Measurements from ENCODE around the gene TFPI2.

Gene TFPI2

DNA sequence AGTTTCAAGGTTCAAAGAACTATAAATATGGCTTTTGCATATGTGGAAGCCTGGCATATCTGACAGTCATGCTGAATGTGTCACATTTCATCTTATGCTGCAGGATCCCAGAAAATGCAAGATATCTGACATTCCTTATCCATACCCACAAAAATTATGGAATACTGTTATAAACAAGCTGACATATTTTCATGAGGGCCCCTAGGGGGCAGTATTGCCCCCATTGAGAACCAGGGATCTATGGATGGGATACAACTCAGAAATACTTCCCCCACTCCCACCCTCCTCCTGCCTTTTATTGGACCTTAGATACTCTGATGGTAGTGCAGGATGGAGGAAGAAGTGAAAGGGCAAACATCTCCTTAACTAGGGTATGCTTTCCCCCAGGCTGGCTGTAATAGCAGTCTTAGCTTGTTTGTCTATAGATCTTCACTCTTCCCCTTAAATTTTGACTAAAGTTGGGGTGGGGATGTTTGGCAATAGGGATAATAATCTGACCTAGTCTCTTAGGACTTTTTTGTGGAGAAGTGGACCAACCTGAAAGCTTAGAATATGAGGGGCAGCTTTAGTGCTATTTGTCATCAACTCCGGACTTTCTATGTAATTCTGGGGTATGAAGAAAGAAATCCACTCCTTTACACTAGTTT is 12.3 kb upstream of the TFPI2 start:
- Histone ChIP-seq H3K27me3 (ENCODE audit: low read depth, low read length) (no peaks in the 10 kb centered on the region), H3K9me3 (ENCODE audit: control insufficient read depth in 1 of 2, low read length in 2 of 2) (no peaks in the 10 kb centered on the region), H3K4me1 (ENCODE audit: control insufficient read depth in 1 of 2, insufficient read depth in 2 of 2, low read length in 2 of 2) (no peaks in the 10 kb centered on the region), H3K36me3 (ENCODE audit: control insufficient read depth in 1 of 2, insufficient read depth in 2 of 2, low read length in 2 of 2) (no peaks in the 10 kb centered on the region), H3K4me3 (ENCODE audit: low read depth in 1 of 2, low read length in 2 of 2) (no peak overlapping the region), H3K27ac (ENCODE audit: low read length) (no peak overlapping the region)

GRCh38 chr7:93897680-93898079 is 7.1 kb upstream of the TFPI2 start:
- Histone ChIP-seq H3K27me3 (ENCODE audit: low read depth, low read length) (no peaks in the 10 kb centered on the region), H3K9me3 (ENCODE audit: control insufficient read depth in 1 of 2, low read length in 2 of 2) (no peaks in the 10 kb centered on the region), H3K27ac (ENCODE audit: low read length) (no peak overlapping the region), H3K4me3 (ENCODE audit: low read depth in 1 of 2, low read length in 2 of 2) (no peak overlapping the region), H3K36me3 (ENCODE audit: control insufficient read depth in 1 of 2, insufficient read depth in 2 of 2, low read length in 2 of 2) (no peaks in the 10 kb centered on the region), H3K4me1 (ENCODE audit: control insufficient read depth in 1 of 2, insufficient read depth in 2 of 2, low read length in 2 of 2) (no peaks in the 10 kb centered on the region)

DNA sequence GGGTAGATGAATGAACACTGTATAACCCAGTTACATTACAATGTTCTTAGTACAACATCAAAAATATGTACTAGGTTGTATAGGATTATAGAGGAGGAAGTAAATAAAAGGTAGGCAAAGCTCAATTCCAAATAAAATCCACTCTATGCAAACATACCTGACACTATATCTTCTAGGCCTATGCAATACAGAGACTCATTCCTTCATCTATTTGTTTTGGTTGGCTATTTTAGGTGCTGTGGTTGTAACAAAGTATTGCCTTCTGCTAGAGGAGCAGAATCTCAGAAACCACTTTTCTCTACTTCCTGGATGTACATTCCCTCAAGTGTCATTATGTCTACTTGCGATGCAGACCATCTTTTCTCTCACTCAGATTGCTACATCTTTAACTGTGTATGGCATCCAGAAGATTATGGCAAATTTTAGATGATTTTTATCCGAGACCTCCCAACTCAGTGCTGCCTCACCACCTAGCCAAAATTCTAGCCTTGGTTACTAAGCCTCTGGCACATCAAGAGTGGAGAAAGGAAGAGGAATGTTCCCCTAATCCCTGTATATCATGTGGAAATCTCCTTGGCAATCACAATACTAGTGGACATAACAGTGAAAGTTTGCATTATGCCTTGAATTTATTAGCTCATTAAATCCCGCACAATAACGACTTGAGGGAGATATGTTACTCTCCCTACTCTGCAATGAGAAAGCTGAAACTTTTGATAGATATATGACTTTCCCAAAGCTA is 5.5 kb upstream of the TFPI2 start:
- H3K27me3 ChIP-seq (ENCODE audit: low read depth, low read length): no peaks in the 10 kb centered on the region
- no peaks in the 10 kb centered on the region for H3K9me3 ChIP-seq (ENCODE audit: control insufficient read depth in 1 of 2, low read length in 2 of 2)
- no peak overlapping the region for H3K4me3 ChIP-seq (ENCODE audit: low read depth in 1 of 2, low read length in 2 of 2)
- H3K36me3 ChIP-seq (ENCODE audit: control insufficient read depth in 1 of 2, insufficient read depth in 2 of 2, low read length in 2 of 2): no peaks in the 10 kb centered on the region
- no peaks in the 10 kb centered on the region for H3K4me1 ChIP-seq (ENCODE audit: control insufficient read depth in 1 of 2, insufficient read depth in 2 of 2, low read length in 2 of 2)
- no peak overlapping the region for H3K27ac ChIP-seq (ENCODE audit: low read length)

DNA sequence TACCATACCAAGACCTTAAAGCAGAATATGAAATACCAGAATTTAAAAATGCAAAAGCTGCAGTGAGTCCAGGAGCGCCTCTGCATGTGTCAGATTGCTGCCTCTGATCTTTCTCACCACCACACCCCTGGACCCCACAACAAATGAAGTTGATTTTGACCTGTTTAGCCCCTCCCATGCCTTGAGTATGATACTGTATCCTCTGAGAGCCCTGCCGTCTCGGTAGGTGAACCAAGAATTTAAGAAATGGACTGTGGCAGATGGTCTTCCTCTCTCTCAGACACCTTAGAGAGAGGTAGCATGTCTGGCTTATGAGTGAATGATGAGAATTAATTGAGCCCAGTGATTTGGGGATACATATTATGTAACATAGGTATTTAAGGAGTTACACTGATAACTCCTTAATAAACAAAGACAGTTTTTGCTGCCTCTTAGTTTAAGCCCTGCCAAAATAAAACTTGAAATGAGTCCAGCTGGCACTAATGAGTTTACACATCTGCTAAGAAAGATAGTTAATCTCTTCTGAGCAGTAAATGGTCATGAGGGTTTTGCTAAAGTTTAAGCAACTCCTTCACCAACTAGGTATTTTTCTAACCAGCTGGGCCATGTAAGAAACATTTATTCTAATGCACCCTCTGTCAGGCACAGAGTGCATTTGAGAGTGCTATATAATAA is 4.5 kb upstream of the TFPI2 start:
- no peaks in the 10 kb centered on the region for H3K36me3 ChIP-seq (ENCODE audit: control insufficient read depth in 1 of 2, insufficient read depth in 2 of 2, low read length in 2 of 2)
- no peaks in the 10 kb centered on the region for H3K9me3 ChIP-seq (ENCODE audit: control insufficient read depth in 1 of 2, low read length in 2 of 2)
- H3K4me1 ChIP-seq (ENCODE audit: control insufficient read depth in 1 of 2, insufficient read depth in 2 of 2, low read length in 2 of 2): peaks cover 0 to 8% of the 10 kb centered on the region in 2 donors
- H3K27me3 ChIP-seq (ENCODE audit: low read depth, low read length): peaks cover 3% of the 10 kb centered on the region
- no peak overlapping the region for H3K4me3 ChIP-seq (ENCODE audit: low read depth in 1 of 2, low read length in 2 of 2)
- H3K27ac ChIP-seq (ENCODE audit: low read length): no peak overlapping the region

- Histone ChIP-seq H3K4me3 (ENCODE audit: low read depth in 1 of 2, low read length in 2 of 2) (no peak overlapping the region), H3K9me3 (ENCODE audit: control insufficient read depth in 1 of 2, low read length in 2 of 2) (no peaks in the 10 kb centered on the region), H3K36me3 (ENCODE audit: control insufficient read depth in 1 of 2, insufficient read depth in 2 of 2, low read length in 2 of 2) (no peaks in the 10 kb centered on the region), H3K27ac (ENCODE audit: low read length) (no peak overlapping the region), H3K4me1 (ENCODE audit: control insufficient read depth in 1 of 2, insufficient read depth in 2 of 2, low read length in 2 of 2) (peaks cover 0 to 15% of the 10 kb centered on the region in 2 donors), H3K27me3 (ENCODE audit: low read depth, low read length) (peaks cover 7% of the 10 kb centered on the region)
Observed at GRCh38 chr7:93894426-93894825, 3.9 kb upstream of the TFPI2 start.

DNA sequence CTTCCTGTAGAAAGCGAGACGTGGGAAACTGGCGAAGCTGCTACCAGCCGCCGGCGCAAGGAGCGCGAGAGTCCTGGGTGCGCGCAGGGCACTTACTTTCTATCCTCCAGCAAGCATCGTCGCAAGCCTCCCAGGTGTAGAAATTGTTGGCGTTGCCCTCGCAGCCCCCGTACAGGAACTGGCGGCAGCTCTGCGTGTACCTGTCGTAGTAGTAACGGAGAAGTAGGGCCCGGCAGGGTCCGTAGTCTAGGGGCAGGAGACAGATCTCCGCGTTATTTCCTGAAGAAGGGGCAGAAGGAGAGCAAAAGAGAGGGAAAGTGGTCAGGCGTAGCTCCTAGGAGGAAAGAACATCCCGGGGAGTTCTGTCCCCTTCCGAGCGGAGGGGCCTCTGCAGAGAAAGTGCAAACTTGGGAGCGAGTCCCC is 501 bp downstream of the TFPI2 start:
- Histone ChIP-seq H3K27me3 (ENCODE audit: low read depth, low read length) (peaks cover 7% of the 10 kb centered on the region), H3K9me3 (ENCODE audit: control insufficient read depth in 1 of 2, low read length in 2 of 2) (no peaks in the 10 kb centered on the region), H3K4me3 (ENCODE audit: low read depth in 1 of 2, low read length in 2 of 2) (peak overlapping the region; percentile 71 to 81), H3K4me1 (ENCODE audit: control insufficient read depth in 1 of 2, insufficient read depth in 2 of 2, low read length in 2 of 2) (peaks cover 0 to 15% of the 10 kb centered on the region in 2 donors), H3K27ac (ENCODE audit: low read length) (no peak overlapping the region), H3K36me3 (ENCODE audit: control insufficient read depth in 1 of 2, insufficient read depth in 2 of 2, low read length in 2 of 2) (no peaks in the 10 kb centered on the region)

DNA sequence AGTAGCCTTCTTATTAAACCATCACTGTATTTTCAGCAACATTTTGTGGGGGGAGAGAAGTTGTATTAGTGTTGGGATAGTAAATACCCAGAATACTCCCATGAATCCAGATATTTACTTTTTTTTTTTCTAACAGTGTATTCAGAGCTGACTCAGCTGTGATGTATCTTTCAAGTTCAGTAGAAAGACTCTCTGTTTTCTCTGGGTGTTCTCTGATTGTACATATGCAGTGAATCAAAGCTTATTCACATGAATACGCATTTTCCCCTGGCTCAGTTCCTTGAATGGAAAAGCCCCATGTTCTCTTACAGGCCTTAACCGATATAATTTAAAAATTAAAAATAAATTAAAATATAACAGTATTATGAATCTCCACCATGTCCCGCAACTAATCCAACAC is 1.3 kb downstream of the TFPI2 start:
- H3K36me3 ChIP-seq (ENCODE audit: control insufficient read depth in 1 of 2, insufficient read depth in 2 of 2, low read length in 2 of 2): no peaks in the 10 kb centered on the region
- peaks cover 7% of the 10 kb centered on the region for H3K27me3 ChIP-seq (ENCODE audit: low read depth, low read length)
- H3K4me1 ChIP-seq (ENCODE audit: control insufficient read depth in 1 of 2, insufficient read depth in 2 of 2, low read length in 2 of 2): peaks cover 0 to 15% of the 10 kb centered on the region in 2 donors
- H3K4me3 ChIP-seq (ENCODE audit: low read depth in 1 of 2, low read length in 2 of 2): no peak overlapping the region
- H3K27ac ChIP-seq (ENCODE audit: low read length): no peak overlapping the region
- H3K9me3 ChIP-seq (ENCODE audit: control insufficient read depth in 1 of 2, low read length in 2 of 2): no peaks in the 10 kb centered on the region

DNA sequence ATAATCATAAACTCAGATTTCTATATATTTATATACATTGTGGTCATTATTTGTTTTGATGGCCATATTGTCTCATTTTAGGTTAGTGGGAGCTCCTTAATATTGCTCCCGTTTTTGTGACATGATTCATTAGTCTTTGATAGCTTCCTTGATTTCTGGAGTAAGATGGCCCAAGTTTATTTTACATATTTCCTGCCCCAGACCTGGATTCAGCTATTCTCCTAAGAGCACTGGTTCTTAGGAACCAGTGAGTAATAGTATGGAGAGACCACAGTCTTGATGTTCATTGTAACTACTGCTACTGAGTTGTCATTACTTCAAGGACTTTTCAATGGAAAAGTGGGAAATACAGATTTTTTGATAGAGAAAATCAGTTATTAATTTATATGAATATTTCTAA is 6.0 kb downstream of the TFPI2 start:
- Histone ChIP-seq H3K4me1 (ENCODE audit: control insufficient read depth in 1 of 2, insufficient read depth in 2 of 2, low read length in 2 of 2) (peaks cover 0 to 1% of the 10 kb centered on the region in 2 donors), H3K27ac (ENCODE audit: low read length) (no peak overlapping the region), H3K4me3 (ENCODE audit: low read depth in 1 of 2, low read length in 2 of 2) (no peak overlapping the region), H3K9me3 (ENCODE audit: control insufficient read depth in 1 of 2, low read length in 2 of 2) (peaks cover 0 to 4% of the 10 kb centered on the region in 2 donors), H3K36me3 (ENCODE audit: control insufficient read depth in 1 of 2, insufficient read depth in 2 of 2, low read length in 2 of 2) (no peaks in the 10 kb centered on the region), H3K27me3 (ENCODE audit: low read depth, low read length) (peaks cover under 1% of the 10 kb centered on the region)

GRCh38 chr7:93883917-93884345 is 6.6 kb downstream of the TFPI2 start:
- no peaks in the 10 kb centered on the region for H3K36me3 ChIP-seq (ENCODE audit: control insufficient read depth in 1 of 2, insufficient read depth in 2 of 2, low read length in 2 of 2)
- no peak overlapping the region for H3K4me3 ChIP-seq (ENCODE audit: low read depth in 1 of 2, low read length in 2 of 2)
- H3K27me3 ChIP-seq (ENCODE audit: low read depth, low read length): no peaks in the 10 kb centered on the region
- peaks cover under 1 to 5% of the 10 kb centered on the region in 2 donors for H3K9me3 ChIP-seq (ENCODE audit: control insufficient read depth in 1 of 2, low read length in 2 of 2)
- no peak overlapping the region for H3K27ac ChIP-seq (ENCODE audit: low read length)
- no peaks in the 10 kb centered on the region for H3K4me1 ChIP-seq (ENCODE audit: control insufficient read depth in 1 of 2, insufficient read depth in 2 of 2, low read length in 2 of 2)

GRCh38 chr7:93883078-93883916 is 7.3 kb downstream of the TFPI2 start:
- Histone ChIP-seq H3K4me3 (ENCODE audit: low read depth in 1 of 2, low read length in 2 of 2) (no peak overlapping the region), H3K36me3 (ENCODE audit: control insufficient read depth in 1 of 2, insufficient read depth in 2 of 2, low read length in 2 of 2) (no peaks in the 10 kb centered on the region), H3K27me3 (ENCODE audit: low read depth, low read length) (no peaks in the 10 kb centered on the region), H3K9me3 (ENCODE audit: control insufficient read depth in 1 of 2, low read length in 2 of 2) (peaks cover 3 to 5% of the 10 kb centered on the region in 2 donors), H3K4me1 (ENCODE audit: control insufficient read depth in 1 of 2, insufficient read depth in 2 of 2, low read length in 2 of 2) (no peaks in the 10 kb centered on the region), H3K27ac (ENCODE audit: low read length) (no peak overlapping the region)

DNA sequence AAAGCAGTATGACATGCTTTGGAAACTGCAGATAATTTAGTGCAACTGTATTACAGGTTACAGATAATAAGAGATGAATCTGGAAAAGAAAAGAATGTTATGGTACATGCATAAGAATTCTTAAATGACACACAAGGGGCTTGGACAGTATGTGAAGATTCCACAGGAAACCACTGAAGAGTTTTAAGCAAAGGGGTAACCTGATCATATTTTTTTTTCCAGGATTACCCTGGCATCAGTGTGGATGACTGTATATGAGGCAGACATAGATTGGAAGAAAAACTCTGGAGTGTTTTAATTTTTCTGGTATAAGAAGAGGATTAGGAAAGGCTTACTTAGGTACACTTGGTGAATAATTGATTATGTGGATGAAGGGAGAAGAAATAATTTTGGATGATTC is 8.1 kb downstream of the TFPI2 start:
- Histone ChIP-seq H3K36me3 (ENCODE audit: control insufficient read depth in 1 of 2, insufficient read depth in 2 of 2, low read length in 2 of 2) (no peaks in the 10 kb centered on the region), H3K4me1 (ENCODE audit: control insufficient read depth in 1 of 2, insufficient read depth in 2 of 2, low read length in 2 of 2) (no peaks in the 10 kb centered on the region), H3K27me3 (ENCODE audit: low read depth, low read length) (no peaks in the 10 kb centered on the region), H3K27ac (ENCODE audit: low read length) (no peak overlapping the region), H3K9me3 (ENCODE audit: control insufficient read depth in 1 of 2, low read length in 2 of 2) (peaks cover 3 to 5% of the 10 kb centered on the region in 2 donors), H3K4me3 (ENCODE audit: low read depth in 1 of 2, low read length in 2 of 2) (no peak overlapping the region)
